Suprapubic skin (tissue), 3 donors: Measurements from ENCODE around the gene RAB40A.

Source experiments
- POLR2A ChIP-seq, 2 donors: fragments of 450-650 bp; IDR thresholded peaks; one replicate each; pipeline ENCODE4 v1.6.1; 2017; ENCODE audit warnings: antibody characterized with exemption in 2 of 2, mild to moderate bottlenecking in 2 of 2, moderate library complexity in 2 of 2
- TF ChIP-seq, protein P1 (sequence below), 2 donors: fragments of 200-600 bp in 1 of 2; fragments of 450-650 bp in 1 of 2; sonication (generic) in 1 of 2; IDR thresholded peaks; one replicate each; pipeline ENCODE4 v1.5.1; 2016 to 2019; ENCODE audit warnings: antibody characterized with exemption in 2 of 2, mild to moderate bottlenecking in 1 of 2, moderate library complexity in 1 of 2

DNA sequence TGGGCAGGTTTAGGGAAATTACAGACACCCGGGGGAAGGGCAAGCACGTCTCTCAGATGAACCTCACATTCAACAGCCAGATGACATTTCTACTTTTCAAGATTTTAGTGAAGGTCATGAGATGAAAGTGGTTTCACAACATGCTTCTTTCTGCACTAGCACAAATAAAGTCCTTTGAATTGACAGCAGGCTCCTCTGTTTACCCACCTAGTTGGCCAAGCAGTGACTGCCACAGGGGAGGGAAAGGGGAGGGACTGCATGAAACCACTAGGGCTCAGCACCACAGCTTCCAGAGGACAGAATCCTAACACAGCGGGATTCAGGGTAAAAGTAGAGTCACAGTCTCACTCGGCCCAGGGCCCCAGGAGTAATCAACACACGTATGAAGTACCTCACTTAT lies 6.2 kb downstream of the RAB40A start:
- TF ChIP-seq POLR2A (IDR thresholded peaks at IDR 0.05), result no peak
- TF ChIP-seq, protein P1, sequence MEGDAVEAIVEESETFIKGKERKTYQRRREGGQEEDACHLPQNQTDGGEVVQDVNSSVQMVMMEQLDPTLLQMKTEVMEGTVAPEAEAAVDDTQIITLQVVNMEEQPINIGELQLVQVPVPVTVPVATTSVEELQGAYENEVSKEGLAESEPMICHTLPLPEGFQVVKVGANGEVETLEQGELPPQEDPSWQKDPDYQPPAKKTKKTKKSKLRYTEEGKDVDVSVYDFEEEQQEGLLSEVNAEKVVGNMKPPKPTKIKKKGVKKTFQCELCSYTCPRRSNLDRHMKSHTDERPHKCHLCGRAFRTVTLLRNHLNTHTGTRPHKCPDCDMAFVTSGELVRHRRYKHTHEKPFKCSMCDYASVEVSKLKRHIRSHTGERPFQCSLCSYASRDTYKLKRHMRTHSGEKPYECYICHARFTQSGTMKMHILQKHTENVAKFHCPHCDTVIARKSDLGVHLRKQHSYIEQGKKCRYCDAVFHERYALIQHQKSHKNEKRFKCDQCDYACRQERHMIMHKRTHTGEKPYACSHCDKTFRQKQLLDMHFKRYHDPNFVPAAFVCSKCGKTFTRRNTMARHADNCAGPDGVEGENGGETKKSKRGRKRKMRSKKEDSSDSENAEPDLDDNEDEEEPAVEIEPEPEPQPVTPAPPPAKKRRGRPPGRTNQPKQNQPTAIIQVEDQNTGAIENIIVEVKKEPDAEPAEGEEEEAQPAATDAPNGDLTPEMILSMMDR (IDR thresholded peaks at IDR 0.05), result no peak
